Liver (tissue), 9 donors: Measurements from ENCODE around the gene SPTLC3. TPM values are rescaled to one million over a fixed set of nuclear protein-coding genes. Genes with fewer than 3 reads are reported as not detected.

Experiments used
- DNase-seq: peaks from one replicate; pipeline ENCODE4 v3.0.0-alpha.2; 2017; ENCODE audit warnings: low spot score
- H3K27ac ChIP-seq, 2 donors: one replicate each; pipeline ENCODE4 v1.7.0; 2013; ENCODE audit warnings: inconsistent platforms in 2 of 2, low read length in 2 of 2, control low read depth in 1 of 2, low read depth in 1 of 2, mild to moderate bottlenecking in 1 of 2
- H3K27me3 ChIP-seq, 4 donors: one replicate each; pipeline versions ENCODE4 v1.6.1 to v1.7.0; 2013; ENCODE audit warnings: low read length in 3 of 4, inconsistent platforms in 1 of 4, mild to moderate bottlenecking in 1 of 4, moderate library complexity in 1 of 4; ENCODE audit not compliant: control insufficient read depth in 4 of 4, insufficient read depth in 4 of 4
- H3K36me3 ChIP-seq, 4 donors: one replicate each; pipeline versions ENCODE4 v1.6.1 to v1.7.0; 2013; ENCODE audit warnings: low read length in 3 of 4, mild to moderate bottlenecking in 3 of 4, low read depth in 1 of 4, moderate library complexity in 1 of 4; ENCODE audit not compliant: control insufficient read depth in 4 of 4, insufficient read depth in 3 of 4
- H3K4me1 ChIP-seq, 4 donors: one replicate each; pipeline versions ENCODE4 v1.6.1 to v1.7.0; 2013; ENCODE audit warnings: low read length in 3 of 4, mild to moderate bottlenecking in 3 of 4, moderate library complexity in 1 of 4; ENCODE audit not compliant: control insufficient read depth in 4 of 4, insufficient read depth in 4 of 4
- H3K4me3 ChIP-seq, 3 donors: one replicate each; pipeline versions ENCODE4 v1.6.1 to v1.7.0; 2013; ENCODE audit warnings: low read length in 3 of 3, control low read depth in 1 of 3, low read depth in 1 of 3, mild to moderate bottlenecking in 1 of 3
- H3K9ac ChIP-seq, 2 donors: one replicate each; pipeline ENCODE4 v1.7.0; 2013; ENCODE audit warnings: low read length in 2 of 2, mild to moderate bottlenecking in 2 of 2, moderate library complexity in 2 of 2, control low read depth in 1 of 2, low read depth in 1 of 2
- H3K9me3 ChIP-seq, 4 donors: one replicate each; pipeline versions ENCODE4 v1.6.1 to v1.7.0; 2013; ENCODE audit warnings: low read length in 3 of 4; ENCODE audit not compliant: control insufficient read depth in 4 of 4
- ATF3 ChIP-seq: IDR thresholded peaks from 2 replicates; pipeline ENCODE4 v1.6.1; 2016; ENCODE audit warnings: antibody characterized with exemption
- CTCF ChIP-seq: fragments of 150-350 bp; IDR thresholded peaks from 2 replicates; pipeline ENCODE4 v1.5.1; 2017; ENCODE audit warnings: improper control_type of control experiment, low read depth, low read length; ENCODE audit not compliant: missing input control
- EGR1 ChIP-seq, 2 donors: IDR thresholded peaks; 2 replicates each; pipeline ENCODE4 v1.6.1; 2016 to 2018; ENCODE audit warnings: antibody characterized with exemption in 2 of 2, low read depth in 2 of 2
- FOXA1 ChIP-seq: IDR thresholded peaks from 2 replicates; pipeline ENCODE4 v1.6.1; 2016; ENCODE audit warnings: antibody characterized with exemption
- FOXA2 ChIP-seq: IDR thresholded peaks from 2 replicates; pipeline ENCODE4 v1.6.1; 2016; ENCODE audit warnings: antibody characterized with exemption
- GABPA ChIP-seq, 2 donors: IDR thresholded peaks in 1 of 2; conservative IDR thresholded peaks in 1 of 2; 2 replicates each; pipeline ENCODE4 v1.6.1; 2016; ENCODE audit warnings: antibody characterized with exemption in 2 of 2, mild to moderate bottlenecking in 1 of 2, moderate library complexity in 1 of 2
- HNF4A ChIP-seq, 2 donors: conservative IDR thresholded peaks; 2 replicates each; pipeline ENCODE4 v1.6.1; 2016; ENCODE audit warnings: antibody characterized with exemption in 2 of 2, mild to moderate bottlenecking in 2 of 2
- JUND ChIP-seq, 2 donors: IDR thresholded peaks; 2 replicates each; pipeline ENCODE4 v1.6.1; 2016; ENCODE audit warnings: antibody characterized with exemption in 2 of 2
- MAX ChIP-seq: IDR thresholded peaks from 2 replicates; pipeline ENCODE4 v1.6.1; 2016; ENCODE audit warnings: antibody characterized with exemption
- NR2F2 ChIP-seq: IDR thresholded peaks from 2 replicates; pipeline ENCODE4 v1.6.1; 2016; ENCODE audit warnings: antibody characterized with exemption
- RAD21 ChIP-seq, 2 donors: IDR thresholded peaks; 2 replicates each; pipeline ENCODE4 v1.6.1; 2016; ENCODE audit warnings: antibody characterized with exemption in 2 of 2, mild to moderate bottlenecking in 2 of 2
- RXRA ChIP-seq, 2 donors: IDR thresholded peaks; 2 replicates each; pipeline ENCODE4 v1.6.1; 2017 to 2018; ENCODE audit warnings: antibody characterized with exemption in 2 of 2, mild to moderate bottlenecking in 1 of 2
- SP1 ChIP-seq: IDR thresholded peaks from 2 replicates; pipeline ENCODE4 v1.6.1; 2018; ENCODE audit warnings: antibody characterized with exemption, mild to moderate bottlenecking
- TAF1 ChIP-seq: conservative IDR thresholded peaks from 2 replicates; pipeline ENCODE4 v1.6.1; 2016; ENCODE audit warnings: antibody characterized with exemption, mild to moderate bottlenecking
- WGBS: extraction: QIAGEN DNeasy Blood & Tissue Kit; methylation state at CpG from one replicate; pipeline ENCODE4 v1.1.7; 2013; 5-methylcytosine and 5-hydroxymethylcytosine counted together
- polyA plus RNA-seq, 2 donors: library from polyadenylated mRNA; stranded (reverse) in 1 of 2; unstranded in 1 of 2; fragments of 200-250 nt in 1 of 2; fragments of >200 nt in 1 of 2; fragmentation: Nextera tagmentation in 1 of 2; extraction: Ambion mirVana in 1 of 2; gene quantifications; one replicate each; pipeline versions ENCODE4 v1.2.1 to v1.2.3, GENCODE V29; 2013 to 2015
- total RNA-seq, 2 donors: library from RNA; depleted of rRNA; stranded (reverse); fragments of >200 nt; gene quantifications; one replicate each; pipeline ENCODE4 v1.2.3, GENCODE V29; 2014
- TF ChIP-seq, protein P1 (sequence below): IDR thresholded peaks from 2 replicates; pipeline ENCODE4 v1.6.1; 2016; ENCODE audit warnings: antibody characterized with exemption
- donor health status: healthy.
- donor health status: healthy.
- donor health status: healthy.
- donor health status: healthy.
- donor health status: healthy.

Gene SPTLC3
- total and polyA plus RNA-seq, 4 donors, result 4.2 to 40.9 (median 20.4) TPM

DNA sequence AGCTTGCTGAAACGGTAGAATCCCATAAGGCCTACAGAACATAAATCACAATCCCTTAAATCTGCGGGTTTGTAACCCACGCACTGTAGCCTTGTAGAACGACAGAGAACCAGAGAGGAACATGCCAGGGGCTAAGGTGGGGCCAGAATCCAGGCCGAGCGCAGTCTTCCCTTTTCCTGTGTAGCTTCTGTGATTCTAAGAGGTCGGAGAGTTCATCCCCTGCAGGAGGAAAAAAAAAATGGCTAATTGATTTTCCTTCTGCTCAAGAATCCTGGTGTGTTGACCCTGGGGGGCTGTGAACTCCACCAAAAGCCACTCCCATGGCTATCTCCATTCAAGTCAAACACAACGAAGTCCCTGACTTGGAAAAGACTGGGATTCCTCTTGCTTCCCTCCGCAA, 96.3 kb downstream of the SPTLC3 start:
- 82% methylated on average over 9 of the region's 9 CpGs for WGBS

DNA sequence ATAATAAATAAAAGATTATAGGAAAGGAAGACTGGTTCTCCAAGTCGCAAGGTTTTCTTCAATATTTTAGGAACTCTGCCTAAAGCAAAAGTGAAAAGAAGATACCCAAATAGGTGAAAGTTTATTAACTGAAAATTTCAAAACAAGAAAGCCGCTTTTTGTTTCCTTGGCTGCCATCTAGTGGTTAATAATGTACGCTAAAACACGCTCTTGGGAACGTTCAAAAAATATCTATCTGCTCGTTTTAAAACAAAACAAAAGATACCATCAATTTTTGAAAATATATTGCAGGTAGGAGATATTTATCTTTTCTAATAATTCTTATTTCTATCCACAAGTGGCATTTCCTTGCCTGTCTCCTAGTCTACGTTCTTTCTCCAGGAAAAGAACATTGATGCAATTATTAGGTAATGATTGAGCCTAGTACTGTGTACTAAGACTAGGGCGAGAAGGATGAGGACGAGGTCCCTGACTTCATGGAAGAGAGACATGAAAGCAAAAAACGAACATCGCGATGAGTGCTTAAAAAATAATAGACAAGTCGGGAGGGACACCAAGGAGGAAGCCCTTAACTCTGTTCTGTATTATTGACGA, 97.2 kb downstream of the SPTLC3 start:
- Histone ChIP-seq H3K9me3 (no peaks in the 10 kb centered on the region), H3K27me3 (no peaks in the 10 kb centered on the region), H3K4me3 (no peak overlapping the region), H3K4me1 (peaks cover 0 to 6% (median 4%) of the 10 kb centered on the region in 4 donors), H3K27ac (no peak overlapping the region), H3K9ac (no peak overlapping the region), H3K36me3 (peaks cover 0 to 3% (median 0%) of the 10 kb centered on the region in 4 donors)
- TF ChIP-seq ATF3 (no peak), FOXA2 (no peak), CTCF (peak; percentile 70), NR2F2 (no peak), RXRA (IDR thresholded peaks at IDR 0.05) (peak; percentile 44 to 48), FOXA1 (no peak), TAF1 (no peak), HNF4A (conservative IDR thresholded peaks at IDR 0.05) (no peak), EGR1 (IDR thresholded peaks at IDR 0.05; ENCODE audit: low read depth in 2 of 2) (no peak), RAD21 (IDR thresholded peaks at IDR 0.05) (peak; percentile 84 to 89), JUND (IDR thresholded peaks at IDR 0.05) (no peak), GABPA (IDR thresholded peaks at IDR 0.05 in 1 of 2, conservative IDR thresholded peaks at IDR 0.05 in 1 of 2) (no peak)
- no peak for DNase-seq
- 30% methylated on average over 14 of the region's 14 CpGs for WGBS

More for the DNA sequence above, 96.3 kb downstream of the SPTLC3 start:
- Histone ChIP-seq H3K4me3 (no peak overlapping the region), H3K27me3 (no peaks in the 10 kb centered on the region), H3K4me1 (peaks cover 0 to 6% (median 3%) of the 10 kb centered on the region in 4 donors), H3K9me3 (no peaks in the 10 kb centered on the region), H3K36me3 (peaks cover 0 to 3% (median 0%) of the 10 kb centered on the region in 4 donors), H3K9ac (no peak overlapping the region), H3K27ac (no peak overlapping the region)
- DNase-seq, result no peak
- TF ChIP-seq RAD21 (IDR thresholded peaks at IDR 0.05) (no peak), CTCF (no peak), MAX (no peak), SP1 (no peak), NR2F2 (no peak), JUND (IDR thresholded peaks at IDR 0.05) (no peak), EGR1 (IDR thresholded peaks at IDR 0.05; ENCODE audit: low read depth in 2 of 2) (no peak), GABPA (IDR thresholded peaks at IDR 0.05 in 1 of 2, conservative IDR thresholded peaks at IDR 0.05 in 1 of 2) (no peak), FOXA1 (no peak), FOXA2 (no peak), HNF4A (conservative IDR thresholded peaks at IDR 0.05) (no peak), TAF1 (no peak), ATF3 (no peak), RXRA (IDR thresholded peaks at IDR 0.05) (no peak)
- TF ChIP-seq, protein P1, sequence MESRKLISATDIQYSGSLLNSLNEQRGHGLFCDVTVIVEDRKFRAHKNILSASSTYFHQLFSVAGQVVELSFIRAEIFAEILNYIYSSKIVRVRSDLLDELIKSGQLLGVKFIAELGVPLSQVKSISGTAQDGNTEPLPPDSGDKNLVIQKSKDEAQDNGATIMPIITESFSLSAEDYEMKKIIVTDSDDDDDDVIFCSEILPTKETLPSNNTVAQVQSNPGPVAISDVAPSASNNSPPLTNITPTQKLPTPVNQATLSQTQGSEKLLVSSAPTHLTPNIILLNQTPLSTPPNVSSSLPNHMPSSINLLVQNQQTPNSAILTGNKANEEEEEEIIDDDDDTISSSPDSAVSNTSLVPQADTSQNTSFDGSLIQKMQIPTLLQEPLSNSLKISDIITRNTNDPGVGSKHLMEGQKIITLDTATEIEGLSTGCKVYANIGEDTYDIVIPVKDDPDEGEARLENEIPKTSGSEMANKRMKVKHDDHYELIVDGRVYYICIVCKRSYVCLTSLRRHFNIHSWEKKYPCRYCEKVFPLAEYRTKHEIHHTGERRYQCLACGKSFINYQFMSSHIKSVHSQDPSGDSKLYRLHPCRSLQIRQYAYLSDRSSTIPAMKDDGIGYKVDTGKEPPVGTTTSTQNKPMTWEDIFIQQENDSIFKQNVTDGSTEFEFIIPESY, result no peak
